Loucy (cell line): ENCODE results near the gene BRSK2.

Experiments
- EZH2phosphoT487 ChIP-seq: fragments of 200-600 bp; IDR thresholded peaks from 2 replicates; pipeline ENCODE4 v1.6.1; 2018; ENCODE audit warnings: antibody characterized with exemption, mild to moderate bottlenecking, moderate library complexity, borderline replicate concordance
- TF ChIP-seq, protein P1 (sequence below): fragments of 200-600 bp; sonication (generic); conservative IDR thresholded peaks from 2 replicates; pipeline ENCODE4 v1.5.1; 2014; ENCODE audit warnings: mild to moderate bottlenecking, antibody characterized with exemption, low read length

DNA sequence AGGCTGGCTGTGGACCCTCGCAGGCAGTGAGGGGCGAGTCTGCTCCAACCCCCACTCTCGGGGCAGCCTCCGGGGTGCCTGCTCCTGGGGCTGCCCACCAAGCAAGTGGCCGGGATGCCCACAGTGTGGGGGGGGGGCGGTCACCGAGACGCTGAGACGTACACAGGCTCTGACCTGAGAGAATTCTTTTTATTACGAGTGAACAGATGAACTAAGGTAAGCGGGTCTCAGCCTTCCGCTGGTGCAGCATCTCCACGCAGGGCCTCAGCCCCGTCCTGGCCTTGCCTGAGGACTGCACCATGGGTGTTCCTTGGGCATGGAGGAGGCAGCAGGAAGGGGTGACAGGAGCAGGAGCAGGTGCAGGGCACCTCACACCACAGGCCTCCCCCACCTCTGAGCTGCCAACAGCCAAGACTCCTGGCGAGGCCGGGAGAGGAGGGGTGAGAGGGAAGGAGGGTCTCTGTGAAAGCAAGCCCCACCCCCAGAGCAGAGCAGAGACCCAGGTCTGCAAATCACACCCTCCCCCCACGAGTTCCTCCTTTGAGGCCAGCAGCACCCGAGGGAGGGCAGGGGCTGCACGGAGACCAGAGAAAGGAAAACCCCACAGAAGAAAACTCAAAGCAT is 79.7 kb downstream of the BRSK2 start:
- TF ChIP-seq, protein P1, sequence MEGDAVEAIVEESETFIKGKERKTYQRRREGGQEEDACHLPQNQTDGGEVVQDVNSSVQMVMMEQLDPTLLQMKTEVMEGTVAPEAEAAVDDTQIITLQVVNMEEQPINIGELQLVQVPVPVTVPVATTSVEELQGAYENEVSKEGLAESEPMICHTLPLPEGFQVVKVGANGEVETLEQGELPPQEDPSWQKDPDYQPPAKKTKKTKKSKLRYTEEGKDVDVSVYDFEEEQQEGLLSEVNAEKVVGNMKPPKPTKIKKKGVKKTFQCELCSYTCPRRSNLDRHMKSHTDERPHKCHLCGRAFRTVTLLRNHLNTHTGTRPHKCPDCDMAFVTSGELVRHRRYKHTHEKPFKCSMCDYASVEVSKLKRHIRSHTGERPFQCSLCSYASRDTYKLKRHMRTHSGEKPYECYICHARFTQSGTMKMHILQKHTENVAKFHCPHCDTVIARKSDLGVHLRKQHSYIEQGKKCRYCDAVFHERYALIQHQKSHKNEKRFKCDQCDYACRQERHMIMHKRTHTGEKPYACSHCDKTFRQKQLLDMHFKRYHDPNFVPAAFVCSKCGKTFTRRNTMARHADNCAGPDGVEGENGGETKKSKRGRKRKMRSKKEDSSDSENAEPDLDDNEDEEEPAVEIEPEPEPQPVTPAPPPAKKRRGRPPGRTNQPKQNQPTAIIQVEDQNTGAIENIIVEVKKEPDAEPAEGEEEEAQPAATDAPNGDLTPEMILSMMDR, result no peak
- TF ChIP-seq EZH2phosphoT487, result no peak
